Epithelial cell of esophagus (primary cell): ENCODE data around the gene EVI2A.
A peak's percentile ranks its signal among the peaks of the same experiment; 100 is the strongest.
"Not testable (repeated sequence)": the region's sequence is repeated elsewhere in the genome, so short reads cannot be mapped to it uniquely, and the experiment has no call there.

Experiments used
- DNase-seq: peaks from one replicate; pipeline ENCODE4 v3.0.0; 2010; ENCODE audit warnings: low read depth
- H3K4me3 ChIP-seq: 2 replicates; pipeline ENCODE4 v1.5.1; 2011; ENCODE audit warnings: mild to moderate bottlenecking, low read length, control low read depth
- CTCF ChIP-seq: IDR thresholded peaks from 2 replicates; pipeline ENCODE4 v1.5.1; 2011; ENCODE audit warnings: low read depth, mild to moderate bottlenecking, low read length, control low read depth, inconsistent platforms; ENCODE audit not compliant: insufficient read depth; ENCODE audit errors: missing control alignments

The EVI2A gene

GRCh38 chr17:31321966-31322365 lies 544 bp upstream of the EVI2A start:
- DNase-seq: no peak
- TF ChIP-seq CTCF: no peak
- no peak overlapping the region for H3K4me3 ChIP-seq

- H3K4me3 ChIP-seq: no peak overlapping the region
- no peak for DNase-seq
- no peak for TF ChIP-seq CTCF
These were observed 631 bp downstream of the EVI2A start for GRCh38 chr17:31320791-31321190.

GRCh38 chr17:31320241-31320640 lies 1.2 kb downstream of the EVI2A start:
- no peak for DNase-seq
- TF ChIP-seq CTCF: no peak
- no peak overlapping the region for H3K4me3 ChIP-seq

- no peak overlapping the region for H3K4me3 ChIP-seq
- TF ChIP-seq CTCF: no peak
- DNase-seq: no peak
These were observed 2.4 kb downstream of the EVI2A start for GRCh38 chr17:31318851-31319661.

GRCh38 chr17:31318298-31318801 lies 3.1 kb downstream of the EVI2A start:
- TF ChIP-seq CTCF: no peak
- H3K4me3 ChIP-seq: no peak overlapping the region
- DNase-seq: peak; percentile 88

GRCh38 chr17:31314782-31315100 lies 6.7 kb downstream of the EVI2A start:
- DNase-seq: no peak
- no peak overlapping the region for H3K4me3 ChIP-seq
- TF ChIP-seq CTCF: no peak

GRCh38 chr17:31313982-31314781 lies 7.2 kb downstream of the EVI2A start, which contains the start of gene EVI2B:
Gene EVI2B, minus strand, starts transcription at chr17:31314054. Its CDS starts 8,445 bp downstream, at chr17:31305609.
- H3K4me3 ChIP-seq: no peak within 1 kb of the TSS
- no peak for TF ChIP-seq CTCF
- peak; percentile 87 for DNase-seq

- DNase-seq, H3K4me3 ChIP-seq: not testable (repeated sequence)
These were observed 9.2 kb downstream of the EVI2A start for GRCh38 chr17:31312223-31312622.
